ENCODE data around the gene ZNF70. TPM values are rescaled to one million over a fixed set of nuclear protein-coding genes. Genes with fewer than 3 reads are reported as not detected.

ZNF70 gene
- total and polyA plus RNA-seq, 2 of the 13 experiments (the other 11 are each of a cell fraction or from before 2014, with no cell fraction given), result 0.62 to 3.6 TPM

DNA sequence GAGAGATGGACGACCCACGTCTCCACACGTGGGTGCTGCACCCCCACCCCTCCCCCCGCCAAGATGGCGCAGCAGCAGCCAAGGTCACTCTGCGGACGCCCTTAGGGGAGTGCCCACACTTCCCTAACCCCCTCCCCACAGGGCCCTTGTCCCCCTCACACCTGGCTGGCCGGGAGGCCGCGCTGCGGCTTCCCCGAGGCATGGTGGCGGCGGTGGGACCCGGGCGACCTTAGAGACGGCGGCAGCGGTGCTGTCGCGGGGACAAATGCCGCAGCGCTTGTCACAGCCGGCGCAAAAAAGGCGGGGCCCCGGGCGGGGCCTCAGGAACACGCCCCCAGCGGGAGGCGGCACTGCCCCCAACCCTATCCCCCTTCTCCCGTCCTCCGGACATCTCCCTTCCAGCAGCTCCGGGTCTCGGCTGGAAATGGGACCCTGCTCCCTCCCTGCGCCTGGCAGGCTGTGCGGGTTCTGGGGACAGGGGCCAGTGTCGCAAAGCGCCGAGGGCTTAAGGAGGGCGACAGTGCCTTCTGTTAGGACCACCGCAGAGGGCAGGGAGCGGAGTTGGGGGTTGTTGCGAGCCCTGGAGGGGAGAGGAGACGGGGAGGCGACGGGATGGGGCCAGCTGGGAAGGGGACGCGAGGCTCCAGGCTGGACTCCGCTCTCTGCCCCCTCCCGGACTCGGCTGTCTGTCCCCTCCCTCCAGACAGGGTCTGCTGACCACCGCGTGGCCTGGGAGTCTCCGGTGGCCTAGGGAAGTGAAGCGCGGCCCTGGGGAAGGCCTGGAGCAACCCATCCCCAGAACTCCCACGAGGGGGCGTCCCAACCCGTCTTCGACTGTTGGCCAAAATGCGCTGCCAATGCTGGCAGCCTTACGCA, 17.0 kb upstream of the ZNF70 start, which contains the start of gene CHCHD10 (continued):
- TF ChIP-seq, protein P1, sequence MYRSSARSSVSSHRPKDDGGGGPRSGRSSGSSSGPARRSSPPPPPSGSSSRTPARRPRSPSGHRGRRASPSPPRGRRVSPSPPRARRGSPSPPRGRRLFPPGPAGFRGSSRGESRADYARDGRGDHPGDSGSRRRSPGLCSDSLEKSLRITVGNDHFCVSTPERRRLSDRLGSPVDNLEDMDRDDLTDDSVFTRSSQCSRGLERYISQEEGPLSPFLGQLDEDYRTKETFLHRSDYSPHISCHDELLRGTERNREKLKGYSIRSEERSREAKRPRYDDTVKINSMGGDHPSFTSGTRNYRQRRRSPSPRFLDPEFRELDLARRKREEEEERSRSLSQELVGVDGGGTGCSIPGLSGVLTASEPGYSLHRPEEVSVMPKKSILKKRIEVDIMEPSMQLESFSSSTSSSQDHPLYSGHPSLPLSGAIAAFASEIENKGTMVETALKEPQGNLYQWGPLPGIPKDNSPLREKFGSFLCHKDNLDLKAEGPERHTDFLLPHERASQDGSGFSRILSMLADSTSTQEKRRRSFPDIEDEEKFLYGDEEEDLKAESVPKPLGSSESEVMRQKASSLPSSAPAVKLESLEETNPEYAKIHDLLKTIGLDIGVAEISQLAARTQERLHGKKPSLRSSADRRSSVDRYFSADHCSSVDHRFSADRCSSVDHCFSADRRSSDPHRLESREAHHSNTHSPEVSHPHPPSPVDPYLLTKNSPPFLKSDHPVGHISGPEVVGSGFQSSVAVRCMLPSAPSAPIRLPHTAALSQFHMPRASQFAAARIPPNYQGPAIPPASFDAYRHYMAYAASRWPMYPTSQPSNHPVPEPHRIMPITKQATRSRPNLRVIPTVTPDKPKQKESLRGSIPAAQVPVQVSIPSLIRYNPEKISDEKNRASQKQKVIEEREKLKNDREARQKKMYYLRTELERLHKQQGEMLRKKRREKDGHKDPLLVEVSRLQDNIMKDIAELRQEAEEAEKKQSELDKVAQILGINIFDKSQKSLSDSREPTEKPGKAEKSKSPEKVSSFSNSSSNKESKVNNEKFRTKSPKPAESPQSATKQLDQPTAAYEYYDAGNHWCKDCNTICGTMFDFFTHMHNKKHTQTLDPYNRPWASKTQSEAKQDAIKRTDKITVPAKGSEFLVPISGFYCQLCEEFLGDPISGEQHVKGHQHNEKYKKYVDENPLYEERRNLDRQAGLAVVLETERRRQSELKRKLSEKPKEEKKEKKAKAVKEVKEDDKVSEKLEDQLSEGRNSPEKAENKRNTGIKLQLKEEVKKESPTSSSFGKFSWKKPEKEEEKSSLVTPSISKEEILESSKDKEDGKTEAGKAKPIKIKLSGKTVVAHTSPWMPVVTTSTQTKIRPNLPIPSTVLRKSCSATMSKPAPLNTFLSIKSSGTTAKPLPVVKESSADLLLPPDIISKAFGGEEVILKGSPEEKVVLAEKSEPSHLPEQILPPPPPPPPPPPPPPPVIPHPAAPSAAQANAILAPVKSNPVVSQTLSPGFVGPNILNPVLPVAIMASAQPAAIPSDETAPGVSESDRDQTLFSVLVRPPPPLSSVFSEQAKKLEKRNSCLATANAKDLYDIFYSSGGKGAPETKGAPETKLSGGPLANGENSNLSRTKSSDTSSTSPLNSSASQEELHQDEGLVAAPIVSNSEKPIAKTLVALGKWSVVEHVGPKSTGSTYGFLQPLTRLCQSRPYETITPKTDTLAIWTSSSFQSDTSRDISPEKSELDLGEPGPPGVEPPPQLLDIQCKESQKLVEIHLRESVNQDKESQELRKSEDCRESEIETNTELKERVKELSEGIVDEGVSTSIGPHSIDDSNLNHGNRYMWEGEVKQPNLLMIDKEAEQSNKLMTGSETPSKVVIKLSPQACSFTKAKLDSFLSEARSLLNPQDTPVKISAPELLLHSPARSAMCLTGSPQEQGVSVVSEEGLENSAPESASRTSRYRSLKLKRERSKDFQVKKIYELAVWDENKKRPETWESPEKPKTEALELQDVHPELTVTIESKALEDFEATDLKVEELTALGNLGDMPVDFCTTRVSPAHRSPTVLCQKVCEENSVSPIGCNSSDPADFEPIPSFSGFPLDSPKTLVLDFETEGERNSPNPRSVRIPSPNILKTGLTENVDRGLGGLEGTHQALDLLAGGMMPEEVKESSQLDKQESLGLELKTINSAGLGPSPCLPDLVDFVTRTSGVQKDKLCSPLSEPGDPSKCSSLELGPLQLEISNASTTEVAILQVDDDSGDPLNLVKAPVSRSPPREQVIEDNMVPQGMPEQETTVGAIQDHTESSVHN (CRISPR knock-in tag; IDR thresholded peaks at IDR 0.05), result no peak
- TF ChIP-seq TGIF2 (CRISPR knock-in tag; IDR thresholded peaks at IDR 0.05) (peak; percentile 52), ZNF737 (CRISPR knock-in tag; IDR thresholded peaks at IDR 0.05; ENCODE audit: borderline replicate concordance) (peak; percentile 20; the same call in 1 of the 2 replicates), SOX6 (IDR thresholded peaks at IDR 0.05) (no peak), SOX6 (CRISPR knock-in tag; IDR thresholded peaks at IDR 0.05) (peak; percentile 57), SMAD3 (CRISPR knock-in tag; IDR thresholded peaks at IDR 0.05) (peak; percentile 56; the same call in 1 of the 2 replicates), ZNF138 (CRISPR knock-in tag; IDR thresholded peaks at IDR 0.05; ENCODE audit: low read depth) (peak; percentile 48), ZNF33B (CRISPR knock-in tag; IDR thresholded peaks at IDR 0.05) (no peak), HIVEP1 (CRISPR knock-in tag; IDR thresholded peaks at IDR 0.05) (no peak; the same call in 1 of the 2 replicates), ZNF530 (CRISPR knock-in tag; IDR thresholded peaks at IDR 0.05; ENCODE audit: low read depth) (no peak), UBTF (CRISPR knock-in tag; IDR thresholded peaks at IDR 0.05) (peak; percentile 86), SP1 (IDR thresholded peaks at IDR 0.05) (no peak), SP1 (CRISPR knock-in tag; IDR thresholded peaks at IDR 0.05) (0 out of 2 replicates have a peak, but pooled peaks have one; percentile 25), ZBTB8A (CRISPR knock-in tag; IDR thresholded peaks at IDR 0.05; ENCODE audit: borderline replicate concordance, low read depth) (peak; percentile 59; the same call in 1 of the 2 replicates), KLF9 (CRISPR knock-in tag; IDR thresholded peaks at IDR 0.05; ENCODE audit: low read depth) (0 out of 2 replicates have a peak, but pooled peaks have one; percentile 12), RFX3 (CRISPR knock-in tag; IDR thresholded peaks at IDR 0.05) (no peak), HOXD1 (CRISPR knock-in tag; IDR thresholded peaks at IDR 0.05) (0 out of 2 replicates have a peak, but pooled peaks have one; percentile 52), ZNF652 (CRISPR knock-in tag; IDR thresholded peaks at IDR 0.05; ENCODE audit: borderline replicate concordance, low read depth) (no peak)
- TF ChIP-seq, protein P2, sequence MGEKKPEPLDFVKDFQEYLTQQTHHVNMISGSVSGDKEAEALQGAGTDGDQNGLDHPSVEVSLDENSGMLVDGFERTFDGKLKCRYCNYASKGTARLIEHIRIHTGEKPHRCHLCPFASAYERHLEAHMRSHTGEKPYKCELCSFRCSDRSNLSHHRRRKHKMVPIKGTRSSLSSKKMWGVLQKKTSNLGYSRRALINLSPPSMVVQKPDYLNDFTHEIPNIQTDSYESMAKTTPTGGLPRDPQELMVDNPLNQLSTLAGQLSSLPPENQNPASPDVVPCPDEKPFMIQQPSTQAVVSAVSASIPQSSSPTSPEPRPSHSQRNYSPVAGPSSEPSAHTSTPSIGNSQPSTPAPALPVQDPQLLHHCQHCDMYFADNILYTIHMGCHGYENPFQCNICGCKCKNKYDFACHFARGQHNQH (CRISPR knock-in tag; IDR thresholded peaks at IDR 0.05), result no peak; the same call in 1 of the 2 replicates
